Nephron (organoid): ENCODE data around the gene ZDHHC14.
"Not testable (repeated sequence)": the region's sequence is repeated elsewhere in the genome, so short reads cannot be mapped to it uniquely, and the experiment has no call there.

Experiments
- H3K27ac Mint-ChIP-seq, 3 experiments: 2 replicates each; pipeline ENCODE4 v1.8.0; 2020; ENCODE audit warnings: mixed read lengths in 3 of 3, mild to moderate bottlenecking in 2 of 3, moderate library complexity in 1 of 3
- H3K27me3 Mint-ChIP-seq: 2 replicates; pipeline ENCODE4 v1.8.0; 2021; ENCODE audit warnings: low read depth, mild to moderate bottlenecking, moderate library complexity, mixed read lengths
- H3K36me3 Mint-ChIP-seq: 2 replicates; pipeline ENCODE4 v1.8.0; 2020; ENCODE audit warnings: low read depth, mixed read lengths
- H3K4me1 Mint-ChIP-seq: 2 replicates; pipeline ENCODE4 v1.8.0; 2020; ENCODE audit warnings: mixed read lengths
- H3K4me3 Mint-ChIP-seq, 3 experiments: 2 replicates each; pipeline ENCODE4 v1.8.0; 2020; ENCODE audit warnings: mild to moderate bottlenecking in 3 of 3, mixed read lengths in 3 of 3, moderate library complexity in 2 of 3
- H3K9me3 Mint-ChIP-seq: 2 replicates; pipeline ENCODE4 v1.8.0; 2020; ENCODE audit warnings: mixed read lengths
- CTCF ChIP-seq, 3 experiments: fragments of 200-600 bp; sonication (generic); IDR thresholded peaks; one replicate each; pipeline ENCODE4 v1.5.0; 2021; ENCODE audit warnings: antibody characterized with exemption in 3 of 3; ENCODE audit not compliant: unreplicated experiment in 3 of 3

The ZDHHC14 gene

GRCh38 chr6:157558049-157558448 is 177.1 kb downstream of the ZDHHC14 start:
- Mint-ChIP-seq H3K4me1 (peaks cover under 1% of the 10 kb centered on the region), H3K9me3 (peaks cover 5% of the 10 kb centered on the region), H3K27me3 (peaks cover 11% of the 10 kb centered on the region), H3K27ac (no peak overlapping the region), H3K36me3 (no peaks in the 10 kb centered on the region), H3K4me3 (no peak overlapping the region)
- no peak for TF ChIP-seq CTCF (IDR thresholded peaks at IDR 0.05; ENCODE audit: unreplicated experiment in 3 of 3)

- Mint-ChIP-seq H3K27me3 (peaks cover 7% of the 10 kb centered on the region), H3K4me1 (no peaks in the 10 kb centered on the region), H3K4me3 (no peak overlapping the region), H3K27ac (no peak overlapping the region), H3K9me3 (peaks cover 5% of the 10 kb centered on the region), H3K36me3 (no peaks in the 10 kb centered on the region)
- no peak for TF ChIP-seq CTCF (IDR thresholded peaks at IDR 0.05; ENCODE audit: unreplicated experiment in 3 of 3)
These were observed 177.7 kb downstream of the ZDHHC14 start for GRCh38 chr6:157558487-157559200.

- H3K9me3 Mint-ChIP-seq: peaks cover 5% of the 10 kb centered on the region
- H3K4me1 Mint-ChIP-seq: no peaks in the 10 kb centered on the region
- peaks cover 7% of the 10 kb centered on the region for H3K27me3 Mint-ChIP-seq
- no peak overlapping the region for H3K27ac Mint-ChIP-seq
- TF ChIP-seq CTCF (IDR thresholded peaks at IDR 0.05; ENCODE audit: unreplicated experiment in 3 of 3): no peak
- H3K4me3 Mint-ChIP-seq: no peak overlapping the region
- no peaks in the 10 kb centered on the region for H3K36me3 Mint-ChIP-seq
These were observed 178.3 kb downstream of the ZDHHC14 start for GRCh38 chr6:157559201-157559756.

- H3K4me1 Mint-ChIP-seq, H3K27ac Mint-ChIP-seq, H3K36me3 Mint-ChIP-seq, H3K4me3 Mint-ChIP-seq, H3K9me3 Mint-ChIP-seq, H3K27me3 Mint-ChIP-seq: not testable (repeated sequence)
These were observed 179.1 kb downstream of the ZDHHC14 start for GRCh38 chr6:157560063-157560462.

- H3K27me3 Mint-ChIP-seq: peaks cover 4% of the 10 kb centered on the region
These were observed 179.9 kb downstream of the ZDHHC14 start for GRCh38 chr6:157560691-157561413.

More at GRCh38 chr6:157560691-157561413, 179.9 kb downstream of the ZDHHC14 start:
- Mint-ChIP-seq H3K36me3 (no peaks in the 10 kb centered on the region), H3K4me3 (no peak overlapping the region), H3K9me3 (peaks cover 5% of the 10 kb centered on the region), H3K4me1 (no peaks in the 10 kb centered on the region), H3K27ac (no peak overlapping the region)
- TF ChIP-seq CTCF (IDR thresholded peaks at IDR 0.05; ENCODE audit: unreplicated experiment in 3 of 3): no peak
